ENCODE measurements around the gene MDC1.
A peak's percentile ranks its signal among the peaks of the same experiment; 100 is the strongest.
"Not testable (repeated sequence)": the region's sequence is repeated elsewhere in the genome, so short reads cannot be mapped to it uniquely, and the experiment has no call there.

The MDC1 gene

DNA sequence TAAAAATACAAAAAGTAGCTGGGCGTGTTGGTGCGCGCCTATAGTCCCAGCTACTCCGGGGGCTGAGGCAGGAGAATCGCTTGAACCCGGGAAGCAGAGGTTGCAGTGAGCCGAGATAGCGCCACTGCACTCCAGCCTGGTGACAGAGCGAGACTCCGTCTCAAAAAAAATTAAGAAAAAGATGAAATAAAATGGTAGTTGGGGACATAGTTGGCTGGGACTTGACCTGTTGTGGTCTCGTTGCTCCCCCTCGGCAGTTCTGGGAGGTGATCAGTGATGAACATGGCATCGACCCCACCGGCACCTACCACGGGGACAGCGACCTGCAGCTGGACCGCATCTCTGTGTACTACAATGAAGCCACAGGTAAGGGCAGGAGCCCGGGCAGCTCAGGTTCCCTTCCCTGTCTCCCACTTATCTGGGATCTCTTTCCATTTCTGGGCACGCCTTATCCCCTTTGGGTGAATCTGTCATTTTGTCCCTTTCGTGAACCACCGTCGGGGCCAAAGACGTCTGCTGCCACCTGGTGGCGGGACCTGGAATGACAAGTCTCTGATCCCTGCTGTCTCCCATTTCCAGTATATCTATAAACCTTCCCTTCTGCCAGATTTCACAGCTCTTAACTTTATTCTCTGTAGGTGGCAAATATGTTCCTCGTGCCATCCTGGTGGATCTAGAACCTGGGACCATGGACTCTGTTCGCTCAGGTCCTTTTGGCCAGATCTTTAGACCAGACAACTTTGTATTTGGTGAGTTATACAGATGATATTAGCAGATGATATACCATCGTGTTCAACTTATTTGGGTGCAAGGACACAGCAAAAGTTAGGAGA, 5.4 kb upstream of the MDC1 start:
- peak; percentile 81 for DNase-seq (ENCODE audit: low spot score)
- peaks cover 40 to 54% of the 10 kb centered on the region in 2 donors for H3K36me3 ChIP-seq (replicated peaks in 1 of 2; ENCODE audit: control insufficient read depth in 2 of 2, insufficient read depth in 2 of 2, low read length in 2 of 2)
- WGBS, 2 donors (ENCODE audit: extremely low coverage in 2 of 2, insufficient read length in 2 of 2, insufficient replicate concordance in 1 of 2) = no CpG with 5 or more reads among the region's 27 CpGs
- no peak overlapping the region for H4K8ac ChIP-seq (ENCODE audit: low read depth, low read length)
- no peak overlapping the region for H2BK15ac ChIP-seq (ENCODE audit: low read length)
- H3K4me3 ChIP-seq (ENCODE audit: low read length in 2 of 2) = peak overlapping the region; percentile 88 to 98
- peak overlapping the region; percentile 49 for H3K23ac ChIP-seq (ENCODE audit: low read depth, low read length, poor library complexity)
- no peak overlapping the region for H3K27ac ChIP-seq (replicated peaks; ENCODE audit: low read length)
- no peak overlapping the region for H2BK5ac ChIP-seq (ENCODE audit: low read length)
- no peak overlapping the region for H3K9ac ChIP-seq (ENCODE audit: low read depth, low read length, poor library complexity)
- no peak overlapping the region for H4K91ac ChIP-seq (ENCODE audit: low read depth, low read length, poor library complexity)
- H3K4me1 ChIP-seq (ENCODE audit: control insufficient read depth in 2 of 2, insufficient read depth in 1 of 2, low read depth in 1 of 2, low read length in 2 of 2) = peaks cover 11 to 24% of the 10 kb centered on the region in 2 donors
- no peak overlapping the region for H3K14ac ChIP-seq (ENCODE audit: low read length)
- H2BK12ac ChIP-seq (ENCODE audit: low read length) = no peak overlapping the region
- H3K4me2 ChIP-seq (ENCODE audit: insufficient read depth, low read length, poor library complexity, severe bottlenecking) = peak overlapping the region; percentile 69
- no peak overlapping the region for H3K4ac ChIP-seq (ENCODE audit: low read length)
- H2AFZ ChIP-seq (ENCODE audit: low read length) = no peak overlapping the region
- no peak overlapping the region for H2BK120ac ChIP-seq (ENCODE audit: low read depth, low read length)
- H2AK5ac ChIP-seq (ENCODE audit: low read depth, low read length) = no peak overlapping the region
- no peak overlapping the region for H3K18ac ChIP-seq (ENCODE audit: low read length)
- peaks cover 8% of the 10 kb centered on the region for H3K79me1 ChIP-seq (ENCODE audit: low read depth, low read length)
- no peaks in the 10 kb centered on the region for H3K9me3 ChIP-seq (replicated peaks in 1 of 2; ENCODE audit: control insufficient read depth in 2 of 2, insufficient read depth in 1 of 2, low read depth in 1 of 2, low read length in 2 of 2)
- no peaks in the 10 kb centered on the region for H3K27me3 ChIP-seq (ENCODE audit: control insufficient read depth in 3 of 3, insufficient read depth in 3 of 3, low read depth in 1 of 3, low read length in 3 of 3)

DNA sequence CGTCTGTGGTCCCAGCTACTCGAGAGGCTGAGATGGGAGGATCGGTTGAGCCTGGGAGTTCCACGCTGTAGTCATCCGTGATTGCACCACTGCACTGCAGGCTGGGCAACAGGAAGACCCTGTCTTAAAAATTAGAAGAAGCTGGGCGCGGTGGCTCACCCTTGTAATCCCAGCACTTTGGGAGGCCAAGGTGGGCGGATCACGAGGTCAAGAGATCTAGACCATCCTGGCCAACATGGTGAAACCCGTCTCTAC, 4.9 kb upstream of the MDC1 start:
- peak overlapping the region; percentile 90 for H3K18ac ChIP-seq (ENCODE audit: low read length)
- H2BK120ac ChIP-seq (ENCODE audit: low read depth, low read length); DNase-seq (ENCODE audit: low spot score); H3K79me1 ChIP-seq (ENCODE audit: low read depth, low read length); H4K8ac ChIP-seq (ENCODE audit: low read depth, low read length); H2AK5ac ChIP-seq (ENCODE audit: low read depth, low read length); H3K27me3 ChIP-seq (ENCODE audit: control insufficient read depth in 3 of 3, insufficient read depth in 3 of 3, low read depth in 1 of 3, low read length in 3 of 3); H2BK15ac ChIP-seq (ENCODE audit: low read length); H3K9me3 ChIP-seq (replicated peaks in 1 of 2; ENCODE audit: control insufficient read depth in 2 of 2, insufficient read depth in 1 of 2, low read depth in 1 of 2, low read length in 2 of 2); H2AFZ ChIP-seq (ENCODE audit: low read length); H3K4ac ChIP-seq (ENCODE audit: low read length); H2BK12ac ChIP-seq (ENCODE audit: low read length); H4K91ac ChIP-seq (ENCODE audit: low read depth, low read length, poor library complexity): not testable (repeated sequence)
- H2BK5ac ChIP-seq (ENCODE audit: low read length) = peak overlapping the region; percentile 89
- peak overlapping the region; percentile 88 to 98 for H3K4me3 ChIP-seq (ENCODE audit: low read length in 2 of 2)
- H3K9ac ChIP-seq (ENCODE audit: low read depth, low read length, poor library complexity) = peak overlapping the region; percentile 88
- no CpG with 5 or more reads among the region's 10 CpGs for whole genome bisulfite sequencing, 2 donors (ENCODE audit: extremely low coverage in 2 of 2, insufficient read length in 2 of 2, insufficient replicate concordance in 1 of 2)
- H3K23ac ChIP-seq (ENCODE audit: low read depth, low read length, poor library complexity) = peak overlapping the region; percentile 87
- H3K36me3 ChIP-seq (replicated peaks in 1 of 2; ENCODE audit: control insufficient read depth in 2 of 2, insufficient read depth in 2 of 2, low read length in 2 of 2) = peaks cover 40 to 53% of the 10 kb centered on the region in 2 donors
- H3K4me1 ChIP-seq (ENCODE audit: control insufficient read depth in 2 of 2, insufficient read depth in 1 of 2, low read depth in 1 of 2, low read length in 2 of 2) = peaks cover 11 to 24% of the 10 kb centered on the region in 2 donors
- peak overlapping the region; percentile 77 for H3K27ac ChIP-seq (replicated peaks; ENCODE audit: low read length)
- peak overlapping the region; percentile 69 for H3K4me2 ChIP-seq (ENCODE audit: insufficient read depth, low read length, poor library complexity, severe bottlenecking)
- peak overlapping the region; percentile 50 for H3K14ac ChIP-seq (ENCODE audit: low read length)

DNA sequence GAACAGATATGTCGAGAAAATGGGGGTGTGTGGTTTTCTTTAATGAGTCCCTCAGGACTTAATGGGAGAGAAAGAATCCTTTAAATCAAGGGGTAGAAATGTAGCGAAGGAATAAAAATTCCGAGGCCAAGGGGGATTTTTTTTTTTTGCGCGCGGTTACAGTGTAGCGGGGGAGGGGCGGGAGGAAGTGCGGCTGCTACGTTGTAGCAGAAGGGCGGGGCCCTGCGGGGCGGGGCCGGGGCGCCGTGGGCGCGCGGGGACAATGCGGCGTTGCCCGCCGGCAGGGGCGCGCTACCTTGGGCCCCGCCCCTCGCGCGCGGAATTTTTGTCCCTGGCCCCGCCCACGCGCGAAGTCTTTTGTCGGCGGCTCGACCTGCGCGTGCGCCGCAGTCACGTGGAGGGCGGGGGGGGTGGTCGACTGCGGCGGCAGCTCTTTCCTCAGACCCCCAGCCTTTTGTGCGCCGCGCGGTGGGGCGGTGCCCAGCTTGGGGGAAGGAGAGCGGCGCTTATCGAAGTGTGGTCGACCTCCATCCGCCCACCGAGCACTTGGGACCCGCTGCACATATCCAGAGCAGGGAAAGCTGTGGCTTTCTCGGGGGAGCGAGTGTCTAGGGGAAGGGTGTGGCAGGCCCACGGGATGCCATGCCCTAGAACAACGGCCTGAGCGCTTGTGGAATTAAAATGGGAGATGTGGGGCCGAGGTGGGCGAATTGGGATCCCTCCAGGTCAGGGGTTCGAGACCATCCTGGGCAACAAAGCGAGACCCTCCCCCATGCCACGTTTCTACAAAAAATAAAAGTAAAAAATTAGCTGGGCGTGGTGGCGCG, 4.3 kb upstream of the MDC1 start:
- H2AFZ ChIP-seq (ENCODE audit: low read length) = no peak overlapping the region
- H3K9me3 ChIP-seq (replicated peaks in 1 of 2; ENCODE audit: control insufficient read depth in 2 of 2, insufficient read depth in 1 of 2, low read depth in 1 of 2, low read length in 2 of 2) = no peaks in the 10 kb centered on the region
- peak; percentile 95 for DNase-seq (ENCODE audit: low spot score)
- H2BK120ac ChIP-seq (ENCODE audit: low read depth, low read length) = no peak overlapping the region
- H3K4ac ChIP-seq (ENCODE audit: low read length) = no peak overlapping the region
- peak overlapping the region; percentile 89 to 98 for H3K4me3 ChIP-seq (ENCODE audit: low read length in 2 of 2)
- peak overlapping the region; percentile 88 for H3K9ac ChIP-seq (ENCODE audit: low read depth, low read length, poor library complexity)
- no CpG with 5 or more reads among the region's 71 CpGs for WGBS, 2 donors (ENCODE audit: extremely low coverage in 2 of 2, insufficient read length in 2 of 2, insufficient replicate concordance in 1 of 2)
- H2AK5ac ChIP-seq (ENCODE audit: low read depth, low read length) = no peak overlapping the region
- peak overlapping the region; percentile 26 for H4K8ac ChIP-seq (ENCODE audit: low read depth, low read length)
- peaks cover 8% of the 10 kb centered on the region for H3K79me1 ChIP-seq (ENCODE audit: low read depth, low read length)
- peak overlapping the region; percentile 90 for H3K18ac ChIP-seq (ENCODE audit: low read length)
- H3K4me2 ChIP-seq (ENCODE audit: insufficient read depth, low read length, poor library complexity, severe bottlenecking) = peak overlapping the region; percentile 69
- no peak overlapping the region for H4K91ac ChIP-seq (ENCODE audit: low read depth, low read length, poor library complexity)
- H3K4me1 ChIP-seq (ENCODE audit: control insufficient read depth in 2 of 2, insufficient read depth in 1 of 2, low read depth in 1 of 2, low read length in 2 of 2) = peaks cover 13 to 28% of the 10 kb centered on the region in 2 donors
- peak overlapping the region; percentile 50 for H3K14ac ChIP-seq (ENCODE audit: low read length)
- no peaks in the 10 kb centered on the region for H3K27me3 ChIP-seq (ENCODE audit: control insufficient read depth in 3 of 3, insufficient read depth in 3 of 3, low read depth in 1 of 3, low read length in 3 of 3)
- H2BK15ac ChIP-seq (ENCODE audit: low read length) = peak overlapping the region; percentile 73
- H3K36me3 ChIP-seq (replicated peaks in 1 of 2; ENCODE audit: control insufficient read depth in 2 of 2, insufficient read depth in 2 of 2, low read length in 2 of 2) = peaks cover 40 to 48% of the 10 kb centered on the region in 2 donors
- peak overlapping the region; percentile 89 for H2BK5ac ChIP-seq (ENCODE audit: low read length)
- H3K27ac ChIP-seq (replicated peaks; ENCODE audit: low read length) = peak overlapping the region; percentile 89
- peak overlapping the region; percentile 87 for H3K23ac ChIP-seq (ENCODE audit: low read depth, low read length, poor library complexity)
- no peak overlapping the region for H2BK12ac ChIP-seq (ENCODE audit: low read length)

DNA sequence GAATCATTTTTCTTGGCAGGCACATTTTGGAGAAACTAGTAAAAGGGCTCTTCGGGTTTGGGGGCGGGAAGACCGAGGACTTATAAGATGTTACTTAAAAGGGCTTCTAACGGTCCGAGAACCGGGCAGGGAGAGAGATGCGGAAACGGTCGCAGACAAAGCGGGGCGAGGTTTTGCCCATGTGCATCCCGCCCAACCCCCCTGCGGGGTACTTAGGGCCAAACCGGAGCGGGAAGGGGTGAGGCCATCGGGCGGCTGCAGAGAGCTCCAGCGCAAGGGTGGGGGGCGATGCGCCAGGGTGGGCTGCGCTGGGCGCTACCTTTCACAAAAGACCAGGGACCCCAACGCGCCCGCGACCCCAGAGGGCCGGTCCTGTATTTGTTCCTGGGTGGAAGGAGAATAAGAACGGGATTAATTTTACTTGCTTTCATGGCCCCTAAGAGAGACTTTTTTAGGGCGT, 3.7 kb upstream of the MDC1 start:
- H2BK12ac ChIP-seq (ENCODE audit: low read length) = no peak overlapping the region
- H4K8ac ChIP-seq (ENCODE audit: low read depth, low read length) = no peak overlapping the region
- H3K4me1 ChIP-seq (ENCODE audit: control insufficient read depth in 2 of 2, insufficient read depth in 1 of 2, low read depth in 1 of 2, low read length in 2 of 2) = peaks cover 15 to 30% of the 10 kb centered on the region in 2 donors
- no peak overlapping the region for H2AFZ ChIP-seq (ENCODE audit: low read length)
- no peaks in the 10 kb centered on the region for H3K9me3 ChIP-seq (replicated peaks in 1 of 2; ENCODE audit: control insufficient read depth in 2 of 2, insufficient read depth in 1 of 2, low read depth in 1 of 2, low read length in 2 of 2)
- H3K14ac ChIP-seq (ENCODE audit: low read length) = no peak overlapping the region
- H3K18ac ChIP-seq (ENCODE audit: low read length) = peak overlapping the region; percentile 3
- no peak overlapping the region for H2BK5ac ChIP-seq (ENCODE audit: low read length)
- peaks cover 36 to 43% of the 10 kb centered on the region in 2 donors for H3K36me3 ChIP-seq (replicated peaks in 1 of 2; ENCODE audit: control insufficient read depth in 2 of 2, insufficient read depth in 2 of 2, low read length in 2 of 2)
- H3K27ac ChIP-seq (replicated peaks; ENCODE audit: low read length) = peak overlapping the region; percentile 89
- no CpG with 5 or more reads among the region's 29 CpGs for WGBS, 2 donors (ENCODE audit: extremely low coverage in 2 of 2, insufficient read length in 2 of 2, insufficient replicate concordance in 1 of 2)
- H2BK15ac ChIP-seq (ENCODE audit: low read length) = no peak overlapping the region
- H2BK120ac ChIP-seq (ENCODE audit: low read depth, low read length) = no peak overlapping the region
- H2AK5ac ChIP-seq (ENCODE audit: low read depth, low read length) = peak overlapping the region; percentile 1
- no peaks in the 10 kb centered on the region for H3K27me3 ChIP-seq (ENCODE audit: control insufficient read depth in 3 of 3, insufficient read depth in 3 of 3, low read depth in 1 of 3, low read length in 3 of 3)
- H4K91ac ChIP-seq (ENCODE audit: low read depth, low read length, poor library complexity) = no peak overlapping the region
- no peak overlapping the region for H3K4ac ChIP-seq (ENCODE audit: low read length)
- H3K4me3 ChIP-seq (ENCODE audit: low read length in 2 of 2) = peak overlapping the region; percentile 89 to 98
- H3K4me2 ChIP-seq (ENCODE audit: insufficient read depth, low read length, poor library complexity, severe bottlenecking) = peak overlapping the region; percentile 26
- H3K23ac ChIP-seq (ENCODE audit: low read depth, low read length, poor library complexity) = no peak overlapping the region
- DNase-seq (ENCODE audit: low spot score) = no peak
- peak overlapping the region; percentile 78 for H3K9ac ChIP-seq (ENCODE audit: low read depth, low read length, poor library complexity)
- H3K79me1 ChIP-seq (ENCODE audit: low read depth, low read length) = peaks cover 8% of the 10 kb centered on the region
